HG03565 (cell line): ENCODE data around the gene NKRF.
A peak's percentile ranks its signal among the peaks of the same experiment; 100 is the strongest.

Experiments
- ATAC-seq: cut with Tn5 transposase; IDR thresholded peaks from one replicate; pipeline ENCODE4 v1.9.1; 2021; ENCODE audit warnings: mild to moderate bottlenecking, moderate library complexity; ENCODE audit not compliant: unreplicated experiment

Gene NKRF

GRCh38 chrX:119617517-119618164, 11.4 kb upstream of the NKRF start:
- no peak for ATAC-seq

GRCh38 chrX:119614776-119615175, 8.6 kb upstream of the NKRF start:
- no peak for ATAC-seq

GRCh38 chrX:119607018-119607389, 780 bp upstream of the NKRF start:
- no peak for ATAC-seq

- no peak for ATAC-seq
Measured at GRCh38 chrX:119605464-119606279, 552 bp downstream of the NKRF start.

- no peak for ATAC-seq
Measured at GRCh38 chrX:119604766-119605463, 1.3 kb downstream of the NKRF start.

- ATAC-seq, result no peak
Measured at GRCh38 chrX:119602701-119603255, 3.4 kb downstream of the NKRF start.

- no peak for ATAC-seq
Measured at GRCh38 chrX:119589810-119590209, 16.4 kb downstream of the NKRF start.

- no peak for ATAC-seq
Measured at GRCh38 chrX:119583431-119584059, 22.7 kb downstream of the NKRF start.

GRCh38 chrX:119579414-119579813, 26.8 kb downstream of the NKRF start:
- ATAC-seq, result no peak

- peak; percentile 68 for ATAC-seq
Measured at GRCh38 chrX:119574394-119575266, 31.6 kb downstream of the NKRF start, which contains the start of gene UBE2A. TSS of gene UBE2A (plus strand) at chrX:119574563. CDS start at chrX:119574712, 149 bp downstream.

GRCh38 chrX:119573840-119574393, 32.3 kb downstream of the NKRF start:
- peak; percentile 61 for ATAC-seq

GRCh38 chrX:119573222-119573621, 33.0 kb downstream of the NKRF start:
- ATAC-seq, result no peak

- no peak for ATAC-seq
Measured at GRCh38 chrX:119570351-119570835, 35.8 kb downstream of the NKRF start.

- peak; percentile 74 for ATAC-seq
Measured at GRCh38 chrX:119565107-119565663, 41.0 kb downstream of the NKRF start, which contains the start of gene STEEP1. TSS of gene STEEP1 (minus strand) at chrX:119565409. CDS start at chrX:119565355, 54 bp downstream.

- no peak for ATAC-seq
Measured at GRCh38 chrX:119552508-119552907, 53.7 kb downstream of the NKRF start.

GRCh38 chrX:119549327-119550016, 56.8 kb downstream of the NKRF start:
- ATAC-seq, result no peak

GRCh38 chrX:119541188-119541587, 65.0 kb downstream of the NKRF start:
- ATAC-seq, result no peak

- no peak for ATAC-seq
Measured at GRCh38 chrX:119539872-119540271, 66.4 kb downstream of the NKRF start.
